Gastrocnemius medialis (tissue), 4 donors: ENCODE results near the gene KIF17.

Experiments
- CTCF ChIP-seq, 5 experiments: fragments of 450-650 bp in 3 of 5; fragments of 200-600 bp in 2 of 5; sonication (generic) in 2 of 5; IDR thresholded peaks in 4 of 5; conservative IDR thresholded peaks in 1 of 5; 1 replicate in 4 of 5; 2 replicates in 1 of 5; pipeline ENCODE4 v1.5.1; 2016 to 2019; ENCODE audit warnings: antibody characterized with exemption in 5 of 5, mild to moderate bottlenecking in 3 of 5, moderate library complexity in 3 of 5
- POLR2A ChIP-seq, 2 donors: fragments of 450-650 bp; IDR thresholded peaks; one replicate each; pipeline ENCODE4 v1.6.1; 2017; ENCODE audit warnings: antibody characterized with exemption in 2 of 2, mild to moderate bottlenecking in 2 of 2, moderate library complexity in 2 of 2

DNA sequence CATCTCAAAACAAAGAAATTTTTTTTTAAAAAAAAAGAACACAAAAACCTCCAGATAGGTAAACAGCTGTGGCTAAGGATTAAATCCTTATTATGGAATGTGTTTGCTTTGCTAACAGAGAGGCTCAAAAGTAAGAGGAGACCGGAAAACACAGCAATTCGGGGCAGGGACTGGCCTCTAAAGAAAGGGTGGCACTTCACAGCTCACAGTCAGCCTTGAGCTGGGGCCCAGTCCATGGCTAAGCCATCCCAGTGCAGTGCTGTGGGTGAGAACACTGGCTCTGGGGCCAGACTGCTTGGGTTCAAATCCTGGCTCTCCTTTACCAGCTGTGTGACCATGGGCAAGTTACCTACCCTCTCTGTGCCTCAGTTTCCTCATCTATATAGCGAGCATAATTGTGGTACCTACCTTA lies 28.2 kb downstream of the KIF17 start:
- TF ChIP-seq CTCF (IDR thresholded peaks at IDR 0.05 in 4 of 5, conservative IDR thresholded peaks at IDR 0.05 in 1 of 5) (no peak), POLR2A (IDR thresholded peaks at IDR 0.05) (no peak)
